ENCODE data around the gene ZFHX3.

Gene ZFHX3

DNA sequence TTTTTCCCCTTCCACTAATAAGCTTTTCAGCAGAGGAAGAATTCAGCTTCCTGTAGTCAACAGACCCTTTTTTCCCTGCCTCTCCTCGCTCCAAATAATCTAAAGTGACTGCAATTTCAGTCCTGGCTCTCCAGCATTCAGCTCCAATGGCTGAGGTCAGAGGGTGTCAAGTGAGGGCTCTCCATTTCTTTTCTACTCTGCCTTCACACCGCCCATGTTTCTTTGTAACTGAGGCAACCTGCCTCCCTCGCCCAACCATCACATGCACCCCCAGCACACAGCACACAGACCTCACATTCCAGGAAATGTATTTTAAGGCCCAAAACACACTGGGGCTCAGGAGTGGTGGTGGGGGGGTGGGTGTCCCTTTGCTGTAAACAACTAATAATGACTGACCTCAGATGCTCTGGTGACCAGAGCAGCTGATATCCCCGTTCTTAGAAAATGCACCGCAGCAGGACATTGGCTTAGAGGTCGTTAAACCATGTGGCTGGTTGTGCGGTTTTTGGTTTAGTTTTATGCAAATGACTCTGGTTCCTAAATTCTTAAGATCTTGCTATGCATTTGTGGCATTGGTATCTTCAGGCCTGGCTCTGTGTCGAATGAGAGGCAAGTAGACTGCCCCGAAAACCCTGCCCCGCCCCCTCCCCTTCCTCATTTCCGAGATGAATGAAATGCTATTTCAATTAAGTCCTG is 203.6 kb downstream of the ZFHX3 start:
- no peak for DNase-seq

DNA sequence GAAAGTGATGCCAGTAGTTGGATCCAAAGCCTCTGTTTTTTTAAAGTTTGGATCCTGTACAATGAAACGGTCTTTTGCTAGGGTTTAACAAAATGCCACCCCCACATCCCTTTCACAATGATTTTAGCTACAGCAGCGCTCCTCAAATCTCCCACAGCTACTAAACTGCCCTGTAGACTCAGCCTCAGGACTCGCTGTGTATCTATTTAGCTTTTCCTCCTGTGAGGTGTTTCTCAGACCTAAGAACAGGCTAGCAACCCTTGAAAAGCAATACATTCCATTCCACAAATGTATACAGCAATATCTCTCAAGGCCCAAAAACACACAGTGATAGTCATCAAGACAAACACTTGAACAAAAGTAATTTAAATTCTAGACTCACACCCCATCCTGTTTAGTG is 206.4 kb downstream of the ZFHX3 start:
- DNase-seq: no peak

DNA sequence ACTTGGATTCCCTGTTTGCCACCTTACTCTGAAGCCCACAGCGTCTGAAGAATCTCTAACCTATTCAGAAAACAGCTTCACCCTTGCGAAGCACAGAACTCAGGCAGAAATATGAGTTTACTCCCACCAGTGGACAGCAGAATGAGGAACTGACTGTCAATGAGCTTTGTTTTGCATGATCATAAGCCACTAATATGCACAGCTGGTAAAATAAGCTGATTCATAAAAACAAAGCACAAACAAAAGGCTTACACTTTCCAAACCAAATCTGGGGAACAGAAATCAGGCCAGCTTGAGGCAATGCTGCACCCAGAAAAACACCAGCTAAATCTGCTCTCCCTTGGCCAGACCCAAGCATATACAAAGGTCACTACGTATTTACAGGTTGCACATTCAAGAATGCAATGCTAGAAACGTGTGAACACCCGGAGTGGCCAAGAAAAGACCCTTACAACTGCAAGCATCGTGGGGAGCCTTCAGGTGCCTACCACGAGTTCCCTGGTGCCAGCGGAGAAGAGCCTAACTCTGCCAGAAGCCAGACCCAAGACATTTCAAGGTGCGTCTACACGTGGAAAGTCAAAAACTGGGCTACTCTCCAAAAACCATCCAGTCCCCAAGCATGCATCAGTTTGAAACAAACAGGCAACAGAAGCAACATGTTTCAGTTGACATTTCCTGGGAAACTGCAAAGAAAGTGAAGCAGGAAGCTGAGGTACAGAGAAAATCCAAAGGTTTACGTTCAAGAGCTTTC is 207.1 kb downstream of the ZFHX3 start:
- no peak for DNase-seq

DNA sequence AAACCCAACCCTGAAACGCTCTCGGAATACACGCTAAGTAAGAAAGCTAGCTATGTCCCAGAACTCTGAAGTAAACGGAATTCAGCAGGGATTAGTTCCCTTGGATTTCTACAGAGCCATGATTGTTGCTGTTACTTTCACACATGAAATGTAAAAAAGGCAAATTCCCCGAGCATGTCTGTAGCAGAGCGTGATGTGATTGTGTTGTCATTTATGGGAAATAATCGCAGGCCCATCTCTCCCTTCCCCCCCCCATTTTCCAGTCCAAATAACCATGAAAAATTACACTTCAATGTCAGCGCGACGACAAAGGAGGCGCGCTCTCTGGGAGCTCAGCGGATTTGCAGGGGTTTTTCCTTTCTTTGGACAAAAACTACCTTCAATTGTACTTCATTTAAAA is 209.0 kb downstream of the ZFHX3 start:
- no peak for DNase-seq

GRCh38 chr16:72838586-72838910 is 209.4 kb downstream of the ZFHX3 start:
- DNase-seq: no peak

- DNase-seq: no peak
Observed at GRCh38 chr16:72837846-72838585, 209.9 kb downstream of the ZFHX3 start.

DNA sequence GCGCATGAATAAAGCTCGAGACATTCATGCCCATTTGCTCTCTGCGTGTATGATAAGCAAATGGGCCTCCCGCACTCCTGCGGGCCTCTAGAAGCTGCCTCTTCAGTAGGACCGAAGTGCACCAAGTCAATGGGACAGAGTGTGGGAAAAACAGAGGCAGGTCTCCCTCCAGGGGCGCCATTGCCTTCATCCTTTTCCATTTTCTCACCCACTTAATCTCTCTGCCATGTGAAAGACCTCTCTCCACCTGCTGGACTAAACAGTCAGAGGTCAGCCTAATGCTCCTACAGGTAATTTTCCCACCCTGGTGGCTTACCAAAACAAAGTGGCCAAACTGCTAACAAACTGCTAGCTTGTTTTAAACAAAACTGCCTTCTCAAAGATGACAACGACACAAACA is 210.9 kb downstream of the ZFHX3 start:
- DNase-seq: no peak

- DNase-seq: no peak
Observed at GRCh38 chr16:72836181-72836580, 211.7 kb downstream of the ZFHX3 start.

DNA sequence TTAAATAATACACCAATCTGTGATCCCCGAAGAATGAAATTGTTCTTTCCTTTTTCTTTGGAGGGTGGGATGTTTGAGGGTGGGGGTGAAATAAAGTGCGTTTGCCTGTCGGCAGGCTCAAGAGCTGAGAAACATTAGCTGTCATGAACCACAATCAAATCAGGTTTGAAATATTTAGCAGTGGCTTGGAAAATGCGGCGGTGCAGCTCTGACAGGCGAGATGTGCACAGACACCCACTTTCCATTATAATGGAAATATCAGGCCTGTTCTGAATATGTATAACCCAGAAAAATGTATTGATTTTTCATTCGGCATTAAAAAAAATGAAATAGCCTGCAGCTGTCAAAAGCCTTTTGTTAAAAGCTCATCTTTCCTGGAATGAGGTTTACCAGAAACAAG is 212.8 kb downstream of the ZFHX3 start:
- DNase-seq: no peak

- no peak for DNase-seq
Observed at GRCh38 chr16:72834499-72834898, 213.4 kb downstream of the ZFHX3 start.

DNA sequence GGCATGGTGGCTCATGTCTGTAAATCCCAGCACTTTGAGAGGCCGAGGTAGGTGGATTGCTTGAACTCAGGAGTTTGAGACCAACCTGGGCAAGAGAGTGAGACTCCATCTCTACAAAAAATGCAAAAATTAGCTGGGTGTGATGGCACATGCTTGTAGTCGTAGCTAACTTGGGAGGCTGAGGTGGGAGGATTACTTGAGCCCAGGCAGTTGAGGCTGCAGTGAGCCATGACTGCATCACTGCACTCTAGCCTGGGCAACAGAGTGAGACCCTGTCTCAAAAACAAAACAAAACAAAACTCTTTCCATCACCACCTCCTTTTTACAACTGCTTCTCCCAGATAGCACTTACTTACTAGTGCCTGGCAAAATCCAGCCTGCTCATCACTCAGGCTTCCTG is 214.0 kb downstream of the ZFHX3 start:
- no peak for DNase-seq

- no peak for DNase-seq
Observed at GRCh38 chr16:72833482-72833881, 214.4 kb downstream of the ZFHX3 start.

DNA sequence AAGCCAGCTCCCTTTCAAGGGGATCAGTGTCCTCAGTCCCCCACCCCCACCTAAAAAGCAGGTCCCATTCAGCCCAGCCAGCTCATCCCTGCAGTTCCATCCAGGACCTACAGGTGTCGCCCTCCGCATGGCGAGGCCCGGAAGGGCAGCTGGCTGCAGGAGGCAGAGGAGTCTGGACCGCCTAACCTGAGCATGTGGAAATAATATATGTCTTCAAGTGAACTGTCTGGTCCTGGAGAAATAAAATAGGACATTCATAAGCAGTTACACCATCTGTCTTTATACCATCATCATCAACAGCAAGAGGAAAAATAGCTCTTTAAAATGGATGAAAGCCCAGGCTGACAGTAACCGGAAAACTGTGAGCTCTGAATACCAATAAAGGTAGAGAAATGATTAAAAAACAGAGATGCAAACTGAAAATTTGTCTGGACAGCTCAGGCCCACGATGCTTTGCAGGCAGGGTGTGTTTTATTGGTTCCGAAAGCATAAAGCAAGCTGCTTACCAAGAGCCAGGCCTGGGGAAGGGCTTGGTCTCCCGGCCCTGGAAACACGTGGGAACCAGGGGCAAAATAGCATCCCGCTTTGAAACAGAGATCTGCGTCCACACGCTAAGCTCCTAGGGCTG is 215.2 kb downstream of the ZFHX3 start:
- DNase-seq: no peak

GRCh38 chr16:72829846-72830775 is 217.8 kb downstream of the ZFHX3 start:
- no peak for DNase-seq

GRCh38 chr16:72827866-72828265 is 220.1 kb downstream of the ZFHX3 start:
- no peak for DNase-seq

DNA sequence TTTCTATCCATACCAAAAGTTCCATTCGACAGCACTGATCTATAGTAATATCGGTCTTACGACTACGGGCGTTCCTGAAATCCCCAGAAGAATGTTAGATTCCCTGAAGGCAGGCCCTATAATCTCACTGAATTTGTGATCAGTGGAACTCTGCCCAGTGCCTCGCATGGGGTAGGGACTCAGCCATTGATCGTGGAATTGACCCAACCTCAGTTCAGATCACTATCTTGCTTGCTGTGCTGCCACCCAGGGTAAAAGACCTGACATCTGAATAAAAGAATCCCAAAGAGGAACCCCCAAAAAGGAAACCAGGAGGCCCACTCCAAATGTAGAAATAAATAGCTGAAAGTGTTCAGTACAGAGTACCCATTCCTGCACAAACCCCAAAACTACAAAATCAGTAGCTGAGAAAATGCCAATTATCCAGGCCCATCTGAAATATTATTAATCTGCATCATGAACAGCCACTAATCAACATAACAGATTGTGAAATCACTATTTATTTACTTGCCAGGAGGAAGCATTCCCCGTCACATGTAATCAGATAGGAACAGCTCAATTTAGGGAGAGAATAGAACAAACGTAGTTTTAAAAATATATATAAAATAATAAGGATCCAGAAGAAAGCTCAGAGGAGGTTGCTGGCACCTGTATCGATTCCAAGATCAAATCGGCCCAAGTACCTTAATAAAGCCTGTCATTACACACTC is 221.9 kb downstream of the ZFHX3 start:
- DNase-seq: no peak

DNA sequence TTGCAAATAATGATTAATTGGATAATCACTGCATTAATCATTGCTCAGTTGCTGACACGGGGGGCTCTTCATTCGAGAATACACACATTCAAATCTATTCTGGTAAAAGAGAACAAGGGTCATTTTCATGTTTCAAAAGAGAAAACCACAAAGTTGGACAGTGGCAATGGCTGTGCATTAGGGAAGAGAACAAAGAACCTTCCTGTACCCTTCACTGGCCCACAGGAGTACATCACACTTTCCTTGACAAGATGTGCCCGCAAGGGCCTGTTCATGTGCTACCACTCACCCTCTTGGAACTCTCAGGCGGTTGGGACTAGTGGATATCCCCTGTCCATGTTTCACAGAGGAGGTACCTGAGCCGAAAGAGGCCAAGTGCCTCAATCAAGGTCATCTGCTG is 223.2 kb downstream of the ZFHX3 start:
- DNase-seq: no peak

DNA sequence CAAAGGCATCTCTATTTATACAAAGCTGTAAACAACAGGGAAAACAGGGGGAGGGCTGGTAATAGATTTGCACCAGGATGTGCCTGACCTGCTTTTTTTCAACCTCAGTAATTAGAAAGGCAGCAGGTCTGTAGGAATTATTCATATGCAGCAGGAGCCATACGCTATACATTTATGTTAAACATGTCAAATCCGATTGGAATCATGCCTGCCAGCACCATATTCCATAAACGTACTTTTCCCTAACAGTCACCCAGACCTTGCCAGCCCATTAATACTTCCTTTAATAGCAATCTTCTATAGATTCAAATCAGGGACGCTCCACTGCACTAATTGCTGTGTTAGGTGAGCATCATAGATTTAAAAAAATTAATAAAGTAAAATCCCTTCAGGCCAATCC is 223.9 kb downstream of the ZFHX3 start:
- DNase-seq: no peak

- DNase-seq: no peak
Observed at GRCh38 chr16:72821185-72821950, 226.6 kb downstream of the ZFHX3 start.

DNA sequence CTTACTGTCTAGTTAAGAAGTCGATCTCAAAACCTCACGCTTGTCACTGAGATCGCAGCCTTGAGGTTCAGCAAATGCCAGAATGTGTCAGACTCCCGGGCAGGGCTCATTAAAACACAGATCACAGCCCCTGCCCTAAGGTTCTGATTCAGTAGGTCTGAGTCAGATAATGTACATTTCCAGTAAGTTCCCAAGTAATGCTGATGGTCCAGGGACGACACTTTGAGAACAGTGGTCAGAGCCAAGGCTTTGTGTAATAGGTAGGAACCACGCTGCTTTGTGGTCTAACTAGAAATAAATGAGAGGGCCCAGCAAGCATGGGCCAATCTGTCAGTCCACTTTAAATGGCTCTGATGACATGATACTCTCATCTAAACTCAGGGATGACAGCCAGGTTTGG is 228.6 kb downstream of the ZFHX3 start:
- DNase-seq: no peak

- DNase-seq: no peak
Observed at GRCh38 chr16:72818236-72818845, 229.6 kb downstream of the ZFHX3 start.

Data from cerebellar nuclear complex (tissue), 1 donor.